Ishikawa (cell line): ENCODE results near the gene NOL6.
A peak's percentile ranks its signal among the peaks of the same experiment; 100 is the strongest.

Experiments used
- CEBPB ChIP-seq: IDR thresholded peaks from 2 replicates; pipeline ENCODE4 v1.6.1; 2012
- EGR1 ChIP-seq: IDR thresholded peaks from 2 replicates; pipeline ENCODE4 v1.6.1; 2012
- EP300 ChIP-seq: IDR thresholded peaks from 2 replicates; pipeline ENCODE4 v1.6.1; 2012; ENCODE audit warnings: borderline replicate concordance
- MAX ChIP-seq: IDR thresholded peaks from 2 replicates; pipeline ENCODE4 v1.6.1; 2012
- NFIC ChIP-seq: IDR thresholded peaks from 2 replicates; pipeline ENCODE4 v1.6.1; 2012
- RAD21 ChIP-seq: IDR thresholded peaks from 2 replicates; pipeline ENCODE4 v1.6.1; 2012; ENCODE audit warnings: low read depth
- TAF1 ChIP-seq: IDR thresholded peaks from 2 replicates; pipeline ENCODE4 v1.6.1; 2012; ENCODE audit warnings: low read depth, mild to moderate bottlenecking
- TCF12 ChIP-seq: IDR thresholded peaks from 2 replicates; pipeline ENCODE4 v1.6.1; 2012; ENCODE audit warnings: low read depth
- USF1 ChIP-seq: IDR thresholded peaks from 2 replicates; pipeline ENCODE4 v1.6.1; 2012
- YY1 ChIP-seq: IDR thresholded peaks from 2 replicates; pipeline ENCODE4 v1.6.1; 2012; ENCODE audit warnings: low read depth
- ZBTB7A ChIP-seq: IDR thresholded peaks from 2 replicates; pipeline ENCODE4 v1.6.1; 2012; ENCODE audit warnings: low read depth

- no peak for TF ChIP-seq EGR1
- TF ChIP-seq RAD21, result peak; percentile 27; the same call in 1 of the 2 replicates
- TF ChIP-seq MAX, result no peak
- TF ChIP-seq YY1, result no peak
- TF ChIP-seq EP300, result no peak
- no peak for TF ChIP-seq NFIC
- no peak for TF ChIP-seq USF1
- no peak for TF ChIP-seq CEBPB
- TF ChIP-seq ZBTB7A, result peak; percentile 96
- no peak for TF ChIP-seq TAF1
- no peak for TF ChIP-seq TCF12
These were observed 26.6 kb downstream of the NOL6 start, which contains the start of gene AQP3 for GRCh38 chr9:33446946-33447798.
